AG09309 (cell line): ENCODE data around the gene RASSF4.
A peak's percentile ranks its signal among the peaks of the same experiment; 100 is the strongest.

Source experiments
- DNase-seq: peaks from one replicate; pipeline ENCODE4 v3.0.0-alpha.2; 2010; ENCODE audit warnings: low read depth
- H3K4me3 ChIP-seq: 2 replicates; pipeline ENCODE4 v1.5.1; 2011; ENCODE audit warnings: mild to moderate bottlenecking, low read depth, low read length, moderate library complexity; ENCODE audit not compliant: control insufficient read depth
- TF ChIP-seq, protein P1 (sequence below): IDR thresholded peaks from 2 replicates; pipeline ENCODE4 v1.5.1; 2011; ENCODE audit warnings: mild to moderate bottlenecking, low read depth, low read length, inconsistent platforms; ENCODE audit not compliant: insufficient read depth, control insufficient read depth; ENCODE audit errors: missing control alignments

RASSF4 gene

GRCh38 chr10:44993922-44994751, 34.5 kb downstream of the RASSF4 start:
- no peak for DNase-seq
- TF ChIP-seq, protein P1, sequence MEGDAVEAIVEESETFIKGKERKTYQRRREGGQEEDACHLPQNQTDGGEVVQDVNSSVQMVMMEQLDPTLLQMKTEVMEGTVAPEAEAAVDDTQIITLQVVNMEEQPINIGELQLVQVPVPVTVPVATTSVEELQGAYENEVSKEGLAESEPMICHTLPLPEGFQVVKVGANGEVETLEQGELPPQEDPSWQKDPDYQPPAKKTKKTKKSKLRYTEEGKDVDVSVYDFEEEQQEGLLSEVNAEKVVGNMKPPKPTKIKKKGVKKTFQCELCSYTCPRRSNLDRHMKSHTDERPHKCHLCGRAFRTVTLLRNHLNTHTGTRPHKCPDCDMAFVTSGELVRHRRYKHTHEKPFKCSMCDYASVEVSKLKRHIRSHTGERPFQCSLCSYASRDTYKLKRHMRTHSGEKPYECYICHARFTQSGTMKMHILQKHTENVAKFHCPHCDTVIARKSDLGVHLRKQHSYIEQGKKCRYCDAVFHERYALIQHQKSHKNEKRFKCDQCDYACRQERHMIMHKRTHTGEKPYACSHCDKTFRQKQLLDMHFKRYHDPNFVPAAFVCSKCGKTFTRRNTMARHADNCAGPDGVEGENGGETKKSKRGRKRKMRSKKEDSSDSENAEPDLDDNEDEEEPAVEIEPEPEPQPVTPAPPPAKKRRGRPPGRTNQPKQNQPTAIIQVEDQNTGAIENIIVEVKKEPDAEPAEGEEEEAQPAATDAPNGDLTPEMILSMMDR = no peak
- no peak overlapping the region for H3K4me3 ChIP-seq

DNA sequence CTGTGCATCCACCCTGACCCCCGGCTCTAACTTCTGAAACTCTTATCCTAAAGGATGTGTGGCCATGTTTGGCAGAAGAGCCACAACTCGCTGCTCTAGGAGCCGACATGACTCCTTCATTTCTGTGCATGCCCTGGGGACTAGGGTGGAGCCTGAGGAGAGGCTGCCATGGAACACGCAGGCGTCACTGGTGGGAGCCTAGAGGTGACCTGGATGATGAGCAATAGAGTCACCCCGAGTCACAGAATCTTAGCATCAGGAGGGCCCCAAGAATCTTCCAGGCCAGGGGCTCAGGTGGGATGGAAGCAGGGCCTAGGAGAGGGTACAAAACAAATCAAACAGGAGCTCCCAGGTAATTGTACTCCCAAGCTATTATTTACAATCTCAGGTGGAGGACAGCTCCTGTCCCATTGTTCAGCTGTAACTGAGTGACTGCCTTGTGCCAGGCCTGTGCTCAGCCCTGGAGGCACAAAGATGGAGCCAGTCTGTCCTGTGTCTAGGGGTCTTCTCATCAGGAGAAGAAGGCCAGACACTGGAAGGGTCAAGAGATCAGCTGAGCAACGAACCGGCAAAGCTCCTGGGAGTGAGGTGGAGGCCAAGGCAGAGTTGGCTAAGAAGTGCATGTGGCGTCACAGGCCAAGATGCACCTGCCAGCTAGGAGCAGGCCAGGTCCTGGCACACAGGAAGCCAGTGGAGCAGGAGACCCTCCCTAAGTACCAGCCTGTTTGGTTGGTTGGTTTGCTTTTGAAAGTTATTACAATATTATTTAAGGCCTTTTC, 35.3 kb downstream of the RASSF4 start:
- DNase-seq = no peak

GRCh38 chr10:44995581-44995913, 35.9 kb downstream of the RASSF4 start:
- H3K4me3 ChIP-seq = no peak overlapping the region
- DNase-seq = no peak
- TF ChIP-seq, protein P1 = no peak

More for the DNA sequence above, 35.3 kb downstream of the RASSF4 start:
- TF ChIP-seq, protein P1 = no peak
- no peak overlapping the region for H3K4me3 ChIP-seq

- H3K4me3 ChIP-seq = no peak overlapping the region
- DNase-seq = no peak
- TF ChIP-seq, protein P1 = no peak
Observed at GRCh38 chr10:44995914-44996669, 36.5 kb downstream of the RASSF4 start.

GRCh38 chr10:44997105-44997748, 37.6 kb downstream of the RASSF4 start:
- no peak for DNase-seq
- no peak overlapping the region for H3K4me3 ChIP-seq
- TF ChIP-seq, protein P1 = no peak

DNA sequence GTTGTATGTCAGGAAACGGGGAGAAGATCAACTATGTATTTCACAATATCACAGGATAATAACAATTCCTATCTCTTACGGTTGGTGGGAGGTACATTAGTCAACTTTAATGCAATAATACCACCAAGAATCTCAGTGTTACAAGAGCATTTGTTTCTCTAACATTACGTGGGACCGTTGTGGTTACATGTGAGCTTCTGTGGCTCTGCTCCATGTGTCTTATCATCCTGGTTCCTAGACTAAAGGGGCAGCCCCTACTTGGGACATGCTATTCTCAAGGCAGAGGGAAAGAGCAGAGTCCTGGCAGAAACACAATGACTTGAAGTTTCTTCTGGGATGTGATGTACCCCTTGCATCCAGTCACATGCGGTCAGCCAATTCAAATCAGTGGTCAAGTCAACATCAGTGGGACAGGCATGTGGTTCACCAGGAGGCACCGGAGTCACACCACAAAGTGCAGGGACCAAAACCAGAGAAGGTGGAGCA, 38.6 kb downstream of the RASSF4 start:
- peak; percentile 69 for DNase-seq
- TF ChIP-seq, protein P1 = no peak
- no peak overlapping the region for H3K4me3 ChIP-seq
